ENCODE measurements around the gene CDC73. TPM values are rescaled to one million over a fixed set of nuclear protein-coding genes. Genes with fewer than 3 reads are reported as not detected.

Gene CDC73
- total RNA-seq, 2 experiments from 2014 or later, result 12.9 to 50.0 TPM

DNA sequence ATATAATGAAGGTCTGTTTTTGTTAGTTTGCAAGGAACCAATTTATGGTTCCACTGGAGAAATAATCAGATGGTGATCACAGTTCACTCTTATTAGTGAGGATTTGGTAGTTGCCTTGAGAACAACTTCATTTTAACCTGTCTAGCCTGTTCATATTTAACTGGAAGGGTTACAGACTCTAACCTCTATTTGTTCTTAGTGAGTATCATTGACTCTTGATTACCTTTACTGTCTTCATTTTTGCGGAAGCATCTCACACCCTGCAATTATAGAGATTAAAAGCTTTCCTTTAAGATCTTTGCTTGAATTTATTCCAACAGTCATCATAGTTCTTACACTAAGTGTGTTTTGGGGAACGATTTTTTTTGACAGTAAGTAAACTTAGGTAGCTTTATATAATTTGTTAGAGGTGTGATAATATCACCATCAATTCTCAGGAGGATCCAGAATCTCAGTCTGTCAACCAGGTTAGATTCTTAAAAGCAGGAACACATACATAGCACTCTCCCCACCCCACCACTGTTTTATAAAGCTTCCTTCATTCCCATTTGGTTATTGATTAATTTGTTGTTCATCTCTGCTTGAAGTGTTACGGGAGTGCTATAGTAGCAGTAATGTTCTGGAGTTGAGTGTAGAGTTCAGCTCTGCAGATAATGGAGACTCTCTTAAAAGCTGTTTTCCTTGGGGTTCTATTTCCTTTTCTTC is 34.4 kb downstream of the CDC73 start:
- no peak overlapping the region for H2AFZ ChIP-seq (ENCODE audit: low read length)
- no peaks in the 10 kb centered on the region for H3K79me2 ChIP-seq (ENCODE audit: insufficient read depth, low read depth, low read length)
- BruUV-seq (replicated peaks), result no TSS peak
- H3K4me3 ChIP-seq (ENCODE audit: low read depth, low read length, poor library complexity, severe bottlenecking), result no peak overlapping the region
- CTCF ChIA-PET (ENCODE audit: unreplicated experiment), result no interaction called here
- no peaks in the 10 kb centered on the region for H3K9me2 ChIP-seq (ENCODE audit: insufficient read depth, low read length)
- H3K27ac ChIP-seq (ENCODE audit: low read depth, low read length, poor library complexity, severe bottlenecking), result no peak overlapping the region
- no peak for TF ChIP-seq EZH2phosphoT487 (IDR thresholded peaks at IDR 0.05; ENCODE audit: borderline replicate concordance, low read depth, low read length)
- TF ChIP-seq, protein P1, sequence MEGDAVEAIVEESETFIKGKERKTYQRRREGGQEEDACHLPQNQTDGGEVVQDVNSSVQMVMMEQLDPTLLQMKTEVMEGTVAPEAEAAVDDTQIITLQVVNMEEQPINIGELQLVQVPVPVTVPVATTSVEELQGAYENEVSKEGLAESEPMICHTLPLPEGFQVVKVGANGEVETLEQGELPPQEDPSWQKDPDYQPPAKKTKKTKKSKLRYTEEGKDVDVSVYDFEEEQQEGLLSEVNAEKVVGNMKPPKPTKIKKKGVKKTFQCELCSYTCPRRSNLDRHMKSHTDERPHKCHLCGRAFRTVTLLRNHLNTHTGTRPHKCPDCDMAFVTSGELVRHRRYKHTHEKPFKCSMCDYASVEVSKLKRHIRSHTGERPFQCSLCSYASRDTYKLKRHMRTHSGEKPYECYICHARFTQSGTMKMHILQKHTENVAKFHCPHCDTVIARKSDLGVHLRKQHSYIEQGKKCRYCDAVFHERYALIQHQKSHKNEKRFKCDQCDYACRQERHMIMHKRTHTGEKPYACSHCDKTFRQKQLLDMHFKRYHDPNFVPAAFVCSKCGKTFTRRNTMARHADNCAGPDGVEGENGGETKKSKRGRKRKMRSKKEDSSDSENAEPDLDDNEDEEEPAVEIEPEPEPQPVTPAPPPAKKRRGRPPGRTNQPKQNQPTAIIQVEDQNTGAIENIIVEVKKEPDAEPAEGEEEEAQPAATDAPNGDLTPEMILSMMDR (conservative IDR thresholded peaks at IDR 0.05; ENCODE audit: low read length), result no peak
- intact Hi-C loops (cut with micrococcal nuclease; ENCODE audit: unreplicated experiment), result no loop called here
- POLR2A ChIA-PET, result interaction anchor here (0.6 to 1.4 kb wide), 6 partner anchors 13 to 916 kb away, joined by 3 to 5 read pairs (median 3); no protein-coding TSS in a partner anchor
- H3K4me1 ChIP-seq (ENCODE audit: insufficient read depth, low read length, poor library complexity, severe bottlenecking), result no peaks in the 10 kb centered on the region
- peaks cover 70% of the 10 kb centered on the region for H3K36me3 ChIP-seq (ENCODE audit: insufficient read depth, low read length)
- no peak overlapping the region for H3K4me2 ChIP-seq (ENCODE audit: low read length)
- H3K9me3 ChIP-seq (ENCODE audit: low read length), result no peaks in the 10 kb centered on the region
- no peak for DNase-seq (ENCODE audit: low spot score)
- H4K20me1 ChIP-seq (ENCODE audit: insufficient read depth, low read length), result no peaks in the 10 kb centered on the region

DNA sequence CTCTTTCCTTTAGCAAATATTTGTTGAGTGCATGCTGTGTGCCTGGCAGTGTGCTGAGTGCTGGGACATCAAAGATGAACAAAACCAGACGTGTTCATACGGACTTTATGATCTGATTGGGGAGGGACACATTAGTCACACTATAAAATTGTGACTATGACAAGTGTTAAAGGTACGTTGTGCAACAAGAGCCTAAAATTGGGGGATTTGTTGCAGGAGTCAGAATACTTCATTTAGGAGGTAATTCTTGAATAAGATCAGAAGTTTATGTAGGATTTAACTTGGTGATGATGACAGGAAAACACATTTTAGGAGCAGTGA is 35.0 kb downstream of the CDC73 start:
- CTCF ChIA-PET (ENCODE audit: unreplicated experiment), result no interaction called here

DNA sequence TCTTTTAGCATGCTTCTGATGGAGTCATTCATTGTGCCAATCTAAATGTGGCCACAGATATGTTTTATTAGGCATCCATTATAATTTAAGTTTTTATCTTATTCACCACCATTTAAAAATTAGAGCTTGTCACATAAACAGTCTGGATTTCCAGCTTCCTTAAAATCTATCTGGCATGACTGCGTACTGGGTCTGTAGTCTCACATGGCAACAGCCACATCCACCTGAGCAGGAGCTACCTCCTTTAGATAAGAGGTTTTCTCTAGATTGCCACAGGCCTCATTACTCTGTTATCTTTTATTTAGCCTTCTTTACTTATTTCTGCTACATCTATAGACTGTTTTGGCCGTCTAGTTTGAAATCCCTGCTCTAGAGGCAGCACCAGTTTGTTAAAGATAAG is 35.5 kb downstream of the CDC73 start:
- POLR2A ChIA-PET, result interaction anchor here (1.1 to 1.2 kb wide), 2 partner anchors 31 to 32 kb away, joined by 3 read pairs; no protein-coding TSS in a partner anchor
- no peaks in the 10 kb centered on the region for H4K20me1 ChIP-seq (ENCODE audit: insufficient read depth, low read length)
- H3K4me3 ChIP-seq (ENCODE audit: low read depth, low read length, poor library complexity, severe bottlenecking), result no peak overlapping the region
- no peak overlapping the region for H3K27ac ChIP-seq (ENCODE audit: low read depth, low read length, poor library complexity, severe bottlenecking)
- no TSS peak for BruUV-seq (replicated peaks)
- H3K36me3 ChIP-seq (ENCODE audit: insufficient read depth, low read length), result peaks cover 60% of the 10 kb centered on the region
- no peaks in the 10 kb centered on the region for H3K79me2 ChIP-seq (ENCODE audit: insufficient read depth, low read depth, low read length)
- H2AFZ ChIP-seq (ENCODE audit: low read length), result no peak overlapping the region
- DNase-seq (ENCODE audit: low spot score), result no peak
- H3K9me3 ChIP-seq (ENCODE audit: low read length), result no peaks in the 10 kb centered on the region
- TF ChIP-seq, protein P1 (conservative IDR thresholded peaks at IDR 0.05; ENCODE audit: low read length), result no peak
- TF ChIP-seq EZH2phosphoT487 (IDR thresholded peaks at IDR 0.05; ENCODE audit: borderline replicate concordance, low read depth, low read length), result no peak
- no peaks in the 10 kb centered on the region for H3K4me1 ChIP-seq (ENCODE audit: insufficient read depth, low read length, poor library complexity, severe bottlenecking)
- CTCF ChIA-PET (ENCODE audit: unreplicated experiment), result no interaction called here
- no peak overlapping the region for H3K4me2 ChIP-seq (ENCODE audit: low read length)
- no peaks in the 10 kb centered on the region for H3K9me2 ChIP-seq (ENCODE audit: insufficient read depth, low read length)
- intact Hi-C loops (cut with micrococcal nuclease; ENCODE audit: unreplicated experiment), result no loop called here

More for the DNA sequence above, 35.0 kb downstream of the CDC73 start:
- no peak for TF ChIP-seq EZH2phosphoT487 (IDR thresholded peaks at IDR 0.05; ENCODE audit: borderline replicate concordance, low read depth, low read length)
- TF ChIP-seq, protein P1 (conservative IDR thresholded peaks at IDR 0.05; ENCODE audit: low read length), result no peak
- no peak overlapping the region for H3K27ac ChIP-seq (ENCODE audit: low read depth, low read length, poor library complexity, severe bottlenecking)
- no peaks in the 10 kb centered on the region for H3K79me2 ChIP-seq (ENCODE audit: insufficient read depth, low read depth, low read length)
- no peaks in the 10 kb centered on the region for H3K4me1 ChIP-seq (ENCODE audit: insufficient read depth, low read length, poor library complexity, severe bottlenecking)
- H3K4me2 ChIP-seq (ENCODE audit: low read length), result no peak overlapping the region
- H4K20me1 ChIP-seq (ENCODE audit: insufficient read depth, low read length), result no peaks in the 10 kb centered on the region
- no peak overlapping the region for H3K4me3 ChIP-seq (ENCODE audit: low read depth, low read length, poor library complexity, severe bottlenecking)
- no peaks in the 10 kb centered on the region for H3K9me2 ChIP-seq (ENCODE audit: insufficient read depth, low read length)
- no peak overlapping the region for H2AFZ ChIP-seq (ENCODE audit: low read length)
- peaks cover 65% of the 10 kb centered on the region for H3K36me3 ChIP-seq (ENCODE audit: insufficient read depth, low read length)
- POLR2A ChIA-PET, result interaction anchor here (0.6 to 1.4 kb wide), 5 partner anchors 14 to 627 kb away, joined by 3 to 5 read pairs (median 3); no protein-coding TSS in a partner anchor
- no peak for DNase-seq (ENCODE audit: low spot score)
- BruUV-seq (replicated peaks), result no TSS peak
- intact Hi-C loops (cut with micrococcal nuclease; ENCODE audit: unreplicated experiment), result no loop called here
- no peaks in the 10 kb centered on the region for H3K9me3 ChIP-seq (ENCODE audit: low read length)
